Measurements from ENCODE around the gene DHRS11. TPM values are rescaled to one million over a fixed set of nuclear protein-coding genes. Genes with fewer than 3 reads are reported as not detected.

The DHRS11 gene
- total RNA-seq, 1 experiment from 2014 or later, result 27.9 TPM

DNA sequence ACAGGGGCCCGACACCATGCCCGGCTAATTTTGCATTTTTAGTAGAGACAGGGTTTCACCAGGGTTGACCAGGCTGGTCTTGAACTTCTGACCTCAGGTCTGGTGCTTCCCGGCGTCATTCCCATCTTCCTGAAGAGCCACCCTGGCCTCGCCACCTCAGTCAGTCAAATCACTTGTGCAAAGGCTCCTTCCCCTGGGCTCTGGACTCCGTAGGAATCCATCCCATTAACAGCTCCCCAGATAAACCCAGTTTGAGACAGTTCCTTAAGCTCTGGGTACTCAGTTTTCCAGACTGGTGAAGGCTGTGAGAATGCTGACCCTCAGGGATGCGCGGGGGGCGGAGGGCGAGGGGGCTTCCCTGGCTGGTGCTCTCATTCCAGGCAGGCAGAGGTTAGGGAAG lies 49.2 kb downstream of the DHRS11 start:
- no peak overlapping the region for H3K9ac ChIP-seq (ENCODE audit: extremely low read depth, insufficient read length, low read length)
- H3K23me2 ChIP-seq (ENCODE audit: insufficient read length, low read depth, low read length, poor library complexity, severe bottlenecking), result peaks cover 15% of the 10 kb centered on the region
- peak overlapping the region; percentile 63 to 69; a peak in 4 of 5 replicates for H3K4me3 Mint-ChIP-seq

More for the DNA sequence above, 49.2 kb downstream of the DHRS11 start:
- Mint-ChIP-seq H3K9me3 (no peaks in the 10 kb centered on the region; a peak in 1 of 5 replicates), H3K27ac (no peak overlapping the region), H3K27me3 (ENCODE audit: low read depth) (peaks cover 93% of the 10 kb centered on the region), H3K4me1 (peaks cover 14 to 43% of the 10 kb centered on the region in 2 experiments), H3K36me3 (ENCODE audit: insufficient read depth in 1 of 3, low read depth in 3 of 3) (no peaks in the 10 kb centered on the region)
- H2BK5ac ChIP-seq (ENCODE audit: insufficient read length, low read length), result no peak overlapping the region
- no peak overlapping the region for H4K5ac ChIP-seq (ENCODE audit: insufficient read length, low read depth, low read length)
- H3K9me3 ChIP-seq (ENCODE audit: control insufficient read depth, low read depth, low read length), result no peaks in the 10 kb centered on the region
- H2BK15ac ChIP-seq (ENCODE audit: low read depth, low read length), result no peak overlapping the region
- H3K14ac ChIP-seq (ENCODE audit: insufficient read depth, low read length), result no peak overlapping the region
- H4K20me1 ChIP-seq (ENCODE audit: control insufficient read depth, insufficient read depth, insufficient read length), result no peaks in the 10 kb centered on the region
- H3K4ac ChIP-seq (ENCODE audit: low read depth, low read length), result no peak overlapping the region
- TF ChIP-seq, protein P1, sequence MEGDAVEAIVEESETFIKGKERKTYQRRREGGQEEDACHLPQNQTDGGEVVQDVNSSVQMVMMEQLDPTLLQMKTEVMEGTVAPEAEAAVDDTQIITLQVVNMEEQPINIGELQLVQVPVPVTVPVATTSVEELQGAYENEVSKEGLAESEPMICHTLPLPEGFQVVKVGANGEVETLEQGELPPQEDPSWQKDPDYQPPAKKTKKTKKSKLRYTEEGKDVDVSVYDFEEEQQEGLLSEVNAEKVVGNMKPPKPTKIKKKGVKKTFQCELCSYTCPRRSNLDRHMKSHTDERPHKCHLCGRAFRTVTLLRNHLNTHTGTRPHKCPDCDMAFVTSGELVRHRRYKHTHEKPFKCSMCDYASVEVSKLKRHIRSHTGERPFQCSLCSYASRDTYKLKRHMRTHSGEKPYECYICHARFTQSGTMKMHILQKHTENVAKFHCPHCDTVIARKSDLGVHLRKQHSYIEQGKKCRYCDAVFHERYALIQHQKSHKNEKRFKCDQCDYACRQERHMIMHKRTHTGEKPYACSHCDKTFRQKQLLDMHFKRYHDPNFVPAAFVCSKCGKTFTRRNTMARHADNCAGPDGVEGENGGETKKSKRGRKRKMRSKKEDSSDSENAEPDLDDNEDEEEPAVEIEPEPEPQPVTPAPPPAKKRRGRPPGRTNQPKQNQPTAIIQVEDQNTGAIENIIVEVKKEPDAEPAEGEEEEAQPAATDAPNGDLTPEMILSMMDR (conservative IDR thresholded peaks at IDR 0.05), result no peak
- no peak overlapping the region for H2AFZ ChIP-seq (ENCODE audit: low read length)
- no peak overlapping the region for H2BK20ac ChIP-seq (ENCODE audit: low read depth, low read length, poor library complexity, severe bottlenecking)
- H4K8ac ChIP-seq (replicated peaks; ENCODE audit: insufficient read length, low read depth, low read length), result no peak overlapping the region
- DNase-seq, result no peak
- no peak overlapping the region for H3K27ac ChIP-seq (ENCODE audit: insufficient read length, low read depth, low read length)
- no CpG with 5 or more reads among the region's 10 CpGs for WGBS (ENCODE audit: extremely low coverage, insufficient read length, low lambda C conversion rate)
- no peaks in the 10 kb centered on the region for H3K79me1 ChIP-seq (ENCODE audit: insufficient read depth, low read depth, low read length, poor library complexity, severe bottlenecking)
- H4K91ac ChIP-seq (ENCODE audit: insufficient read length, low read depth, low read length), result no peak overlapping the region
- no peak overlapping the region for H3T11ph ChIP-seq (ENCODE audit: low read length)
- H3K4me1 ChIP-seq (ENCODE audit: insufficient read depth, low read length), result no peaks in the 10 kb centered on the region
- H3K56ac ChIP-seq (ENCODE audit: insufficient read length, low read depth, low read length), result no peak overlapping the region
- no peak overlapping the region for H3K18ac ChIP-seq (ENCODE audit: insufficient read length, low read depth, low read length)
- no peak overlapping the region for H2BK120ac ChIP-seq (ENCODE audit: low read depth, low read length, poor library complexity, severe bottlenecking)
- H2BK12ac ChIP-seq (ENCODE audit: insufficient read length, low read depth, low read length), result no peak overlapping the region
- no peaks in the 10 kb centered on the region for H3K79me2 ChIP-seq (ENCODE audit: insufficient read depth, low read length)
- H3K27me3 ChIP-seq (ENCODE audit: insufficient read depth, low read length), result peaks cover 20% of the 10 kb centered on the region
- no peak overlapping the region for H3K23ac ChIP-seq (ENCODE audit: insufficient read length, low read depth, low read length)
- H2AK5ac ChIP-seq (ENCODE audit: insufficient read length, low read length), result no peak overlapping the region
- peak overlapping the region; percentile 88 for H3K4me2 ChIP-seq (ENCODE audit: insufficient read depth, insufficient read length, low read length)

Measured in H9 (cell line).